ENCODE data around the gene RRBP1.
"Not testable (repeated sequence)": the region's sequence is repeated elsewhere in the genome, so short reads cannot be mapped to it uniquely, and the experiment has no call there.

RRBP1 gene

GRCh38 chr20:17662333-17663039 lies 19.6 kb downstream of the RRBP1 start:
- DNase-seq, result no peak

- DNase-seq, result no peak
Observed at GRCh38 chr20:17661121-17661744, 20.8 kb downstream of the RRBP1 start.

- no peak for DNase-seq
Observed at GRCh38 chr20:17660667-17661066, 21.4 kb downstream of the RRBP1 start.

- DNase-seq, result no peak
Observed at GRCh38 chr20:17659801-17660200, 22.2 kb downstream of the RRBP1 start.

GRCh38 chr20:17659344-17659743 lies 22.7 kb downstream of the RRBP1 start:
- not testable (repeated sequence) for DNase-seq

- no peak for DNase-seq
Observed at GRCh38 chr20:17658648-17658993, 23.4 kb downstream of the RRBP1 start.

- DNase-seq, result no peak
Observed at GRCh38 chr20:17657898-17658647, 24.0 kb downstream of the RRBP1 start.

GRCh38 chr20:17657079-17657825 lies 24.8 kb downstream of the RRBP1 start:
- DNase-seq, result no peak

- no peak for DNase-seq
Observed at GRCh38 chr20:17655865-17656479, 26.1 kb downstream of the RRBP1 start.

- DNase-seq, result no peak
Observed at GRCh38 chr20:17655286-17655651, 26.8 kb downstream of the RRBP1 start.

- DNase-seq, result no peak
Observed at GRCh38 chr20:17654649-17655285, 27.3 kb downstream of the RRBP1 start.

GRCh38 chr20:17653835-17654648 lies 28.0 kb downstream of the RRBP1 start:
- DNase-seq, result no peak

GRCh38 chr20:17652411-17652810 lies 29.6 kb downstream of the RRBP1 start:
- DNase-seq, result no peak

GRCh38 chr20:17651760-17652388 lies 30.2 kb downstream of the RRBP1 start:
- DNase-seq, result no peak

- no peak for DNase-seq
Observed at GRCh38 chr20:17651129-17651759, 30.8 kb downstream of the RRBP1 start.

GRCh38 chr20:17650301-17651128 lies 31.5 kb downstream of the RRBP1 start:
- no peak for DNase-seq

GRCh38 chr20:17648791-17649730 lies 33.0 kb downstream of the RRBP1 start:
- no peak for DNase-seq

GRCh38 chr20:17648315-17648646 lies 33.8 kb downstream of the RRBP1 start:
- DNase-seq, result no peak
